Lower lobe of right lung (tissue), 1 donor: Measurements from ENCODE around the gene EXTL2. TPM values are rescaled to one million over a fixed set of nuclear protein-coding genes. Genes with fewer than 3 reads are reported as not detected.

ENCODE experiments used
- total RNA-seq: library from RNA; stranded (reverse); fragmentation: NEBNext Ultra II Directional; extraction: Animal tissue kit (Norgen Biotek cat#: 25700); gene quantifications from one replicate; pipeline ENCODE4 v1.2.1, GENCODE V29; 2021
- donor health status: DM: no; HTN: yes; CAD: no; lungs with severe emphysema.

The EXTL2 gene
- total RNA-seq, 1 donor from 2014 or later: 10.2 TPM

Other genes with a start within 250 kb of the EXTL2 start
- 5.5 TPM for gene VCAM1, start 175.1 kb downstream of the EXTL2 start, total RNA-seq
- gene SLC30A7, start 1.2 kb upstream of the EXTL2 start, total RNA-seq: 35.6 TPM
- 33.1 TPM for gene DPH5, start 130.9 kb upstream of the EXTL2 start, total RNA-seq